ENCODE measurements around the gene TBX4.

DNA sequence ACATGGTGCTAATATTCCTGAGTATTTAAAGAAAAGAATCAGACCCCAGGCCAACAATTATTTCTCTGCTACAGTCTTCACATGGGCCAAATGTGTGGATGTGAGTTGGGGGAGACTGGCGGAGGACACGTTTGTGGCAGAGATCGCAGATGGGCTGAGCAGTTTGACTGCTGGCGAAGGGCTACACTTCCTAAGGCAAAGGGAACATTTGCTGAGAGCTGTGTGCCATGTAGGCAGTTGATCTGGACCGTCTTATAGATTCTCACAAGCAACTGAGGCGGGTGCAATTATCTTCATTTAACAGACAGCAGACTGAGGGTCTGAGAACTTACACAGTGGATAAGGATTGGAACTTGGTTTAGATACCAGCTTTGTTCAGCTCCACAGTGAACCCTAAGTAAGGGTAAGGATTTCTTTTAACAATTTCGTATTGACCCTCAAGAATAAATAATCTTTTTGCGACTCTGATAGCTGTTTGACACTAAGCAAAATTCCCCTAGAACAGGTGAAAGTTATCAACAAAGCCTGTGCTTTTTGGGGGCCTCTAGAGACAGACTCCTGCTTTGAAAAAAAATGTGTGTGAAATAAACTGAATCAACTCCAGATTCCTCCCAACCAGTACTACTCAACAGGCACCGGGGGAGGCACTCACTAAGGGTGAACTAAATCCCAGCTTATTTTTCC lies 55.3 kb downstream of the TBX4 start:
- TF ChIP-seq, protein P1, sequence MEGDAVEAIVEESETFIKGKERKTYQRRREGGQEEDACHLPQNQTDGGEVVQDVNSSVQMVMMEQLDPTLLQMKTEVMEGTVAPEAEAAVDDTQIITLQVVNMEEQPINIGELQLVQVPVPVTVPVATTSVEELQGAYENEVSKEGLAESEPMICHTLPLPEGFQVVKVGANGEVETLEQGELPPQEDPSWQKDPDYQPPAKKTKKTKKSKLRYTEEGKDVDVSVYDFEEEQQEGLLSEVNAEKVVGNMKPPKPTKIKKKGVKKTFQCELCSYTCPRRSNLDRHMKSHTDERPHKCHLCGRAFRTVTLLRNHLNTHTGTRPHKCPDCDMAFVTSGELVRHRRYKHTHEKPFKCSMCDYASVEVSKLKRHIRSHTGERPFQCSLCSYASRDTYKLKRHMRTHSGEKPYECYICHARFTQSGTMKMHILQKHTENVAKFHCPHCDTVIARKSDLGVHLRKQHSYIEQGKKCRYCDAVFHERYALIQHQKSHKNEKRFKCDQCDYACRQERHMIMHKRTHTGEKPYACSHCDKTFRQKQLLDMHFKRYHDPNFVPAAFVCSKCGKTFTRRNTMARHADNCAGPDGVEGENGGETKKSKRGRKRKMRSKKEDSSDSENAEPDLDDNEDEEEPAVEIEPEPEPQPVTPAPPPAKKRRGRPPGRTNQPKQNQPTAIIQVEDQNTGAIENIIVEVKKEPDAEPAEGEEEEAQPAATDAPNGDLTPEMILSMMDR (optimal IDR thresholded peaks at IDR 0.05 in 1 of 3, IDR thresholded peaks at IDR 0.05 in 1 of 3, conservative IDR thresholded peaks at IDR 0.05 in 1 of 3; ENCODE audit: extremely low read depth in 1 of 3, insufficient read depth in 2 of 3, low read length in 3 of 3) = no peak
- TF ChIP-seq EZH2 (IDR thresholded peaks at IDR 0.05; ENCODE audit: low read length) = no peak
